Thyroid gland (tissue), 4 donors: Measurements from ENCODE around the gene FICD. TPM values are rescaled to one million over a fixed set of nuclear protein-coding genes. Genes with fewer than 3 reads are reported as not detected.
"Not testable (repeated sequence)": the region's sequence is repeated elsewhere in the genome, so short reads cannot be mapped to it uniquely, and the experiment has no call there.

Experiments
- DNase-seq, 2 donors: peaks; one replicate each; pipeline ENCODE4 v3.0.0-alpha.2; 2019
- H3K27ac ChIP-seq, 3 donors: fragments of 200-600 bp; sonication (generic); 1 replicate in 2 of 3; 2 replicates in 1 of 3; pipeline ENCODE4 v1.5.1; 2016 to 2019; ENCODE audit warnings: mild to moderate bottlenecking in 1 of 3, moderate library complexity in 1 of 3
- H3K27me3 ChIP-seq: fragments of 200-600 bp; sonication (generic); one replicate; pipeline ENCODE4 v1.5.1; 2019
- H3K36me3 ChIP-seq, 2 donors: fragments of 200-600 bp; sonication (generic); one replicate each; pipeline ENCODE4 v1.5.1; 2016 to 2019
- H3K4me1 ChIP-seq, 2 donors: fragments of 200-600 bp; sonication (generic); one replicate each; pipeline ENCODE4 v1.5.1; 2017 to 2019
- H3K4me3 ChIP-seq, 3 donors: fragments of 200-600 bp; sonication (generic); replicated peaks in 1 of 3; 1 replicate in 2 of 3; 2 replicates in 1 of 3; pipeline ENCODE4 v1.5.1; 2016; ENCODE audit warnings: mild to moderate bottlenecking in 1 of 3
- H3K9me3 ChIP-seq: fragments of 200-600 bp; sonication (generic); one replicate; pipeline ENCODE4 v1.5.1; 2017
- CTCF ChIP-seq, 6 experiments: fragments of 200-600 bp in 3 of 6; fragments of 450-650 bp in 3 of 6; sonication (generic) in 3 of 6; IDR thresholded peaks; one replicate each; pipeline ENCODE4 v1.5.1; 2016 to 2019; ENCODE audit warnings: antibody characterized with exemption in 6 of 6, mild to moderate bottlenecking in 2 of 6, inconsistent platforms in 1 of 6, moderate library complexity in 1 of 6
- POLR2A ChIP-seq, 2 donors: fragments of 450-650 bp; IDR thresholded peaks; one replicate each; pipeline ENCODE4 v1.6.1; 2017; ENCODE audit warnings: antibody characterized with exemption in 2 of 2, mild to moderate bottlenecking in 2 of 2, moderate library complexity in 1 of 2
- WGBS, 2 donors: methylation state at CpG; one replicate each; pipeline ENCODE4 v1.1.5; 2017; 5-methylcytosine and 5-hydroxymethylcytosine counted together
- intact Hi-C: fragments of 100-400 bp; cut with DNase I; formaldehyde crosslinking; loops from one replicate; pipeline ENCODE4 v1.15.1; 2023
- total RNA-seq, 4 donors: library from RNA; depleted of rRNA; stranded (reverse); fragments of >200 nt; gene quantifications; one replicate each; pipeline ENCODE4 v1.2.3, GENCODE V29; 2016

Gene FICD
- total RNA-seq, 4 donors from 2014 or later: 7.0 to 16.7 (median 10.5) TPM

- no peaks in the 10 kb centered on the region for H3K36me3 ChIP-seq
- H3K27ac ChIP-seq: no peak overlapping the region
- no peaks in the 10 kb centered on the region for H3K4me1 ChIP-seq
- no peaks in the 10 kb centered on the region for H3K9me3 ChIP-seq
- no peak overlapping the region for H3K4me3 ChIP-seq
- no peaks in the 10 kb centered on the region for H3K27me3 ChIP-seq
- 58 to 64% methylated on average over 11 of the region's 11 CpGs for WGBS, 2 donors
- no peak for TF ChIP-seq CTCF (IDR thresholded peaks at IDR 0.05)
- TF ChIP-seq POLR2A (IDR thresholded peaks at IDR 0.05): no peak
- intact Hi-C loops: no loop called here
- no peak for DNase-seq
These were observed 32.3 kb upstream of the FICD start for GRCh38 chr12:108482717-108483212.

- Histone ChIP-seq H3K27ac (no peak overlapping the region), H3K9me3 (no peaks in the 10 kb centered on the region), H3K4me3 (no peak overlapping the region), H3K27me3 (no peaks in the 10 kb centered on the region), H3K36me3 (no peaks in the 10 kb centered on the region), H3K4me1 (no peaks in the 10 kb centered on the region)
- TF ChIP-seq CTCF (IDR thresholded peaks at IDR 0.05) (no peak), POLR2A (IDR thresholded peaks at IDR 0.05) (no peak)
- DNase-seq: no peak
- WGBS, 2 donors: 63 to 67% methylated on average over 6 of the region's 6 CpGs
- intact Hi-C loops: no loop called here
These were observed 31.6 kb upstream of the FICD start for GRCh38 chr12:108483213-108484059.

- no peaks in the 10 kb centered on the region for H3K9me3 ChIP-seq
- no peak overlapping the region for H3K4me3 ChIP-seq
- DNase-seq: no peak
- H3K36me3 ChIP-seq: no peaks in the 10 kb centered on the region
- H3K27ac ChIP-seq: no peak overlapping the region
- TF ChIP-seq POLR2A (IDR thresholded peaks at IDR 0.05) (no peak), CTCF (IDR thresholded peaks at IDR 0.05) (no peak)
- intact Hi-C loops: no loop called here
- WGBS, 2 donors: 69 to 70% methylated on average over 2 of the region's 2 CpGs
- H3K27me3 ChIP-seq: no peaks in the 10 kb centered on the region
- no peaks in the 10 kb centered on the region for H3K4me1 ChIP-seq
These were observed 30.6 kb upstream of the FICD start for GRCh38 chr12:108484431-108484830.

- H3K27me3 ChIP-seq: no peaks in the 10 kb centered on the region
- H3K27ac ChIP-seq: no peak overlapping the region
- TF ChIP-seq CTCF (IDR thresholded peaks at IDR 0.05) (no peak), POLR2A (IDR thresholded peaks at IDR 0.05) (no peak)
- no peaks in the 10 kb centered on the region for H3K36me3 ChIP-seq
- 72 to 81% methylated on average over 2 of the region's 2 CpGs for WGBS, 2 donors
- no peaks in the 10 kb centered on the region for H3K9me3 ChIP-seq
- no peak for DNase-seq
- intact Hi-C loops: no loop called here
- no peaks in the 10 kb centered on the region for H3K4me1 ChIP-seq
- H3K4me3 ChIP-seq: no peak overlapping the region
These were observed 30.2 kb upstream of the FICD start for GRCh38 chr12:108484845-108485244.

- H3K4me3 ChIP-seq, H3K36me3 ChIP-seq, H3K27ac ChIP-seq, H3K9me3 ChIP-seq, H3K27me3 ChIP-seq, intact Hi-C loops, H3K4me1 ChIP-seq, DNase-seq: not testable (repeated sequence)
- WGBS, 2 donors: 64 to 74% methylated on average over 7 of the region's 7 CpGs
These were observed 29.7 kb upstream of the FICD start for GRCh38 chr12:108485371-108485770.

- H3K4me1 ChIP-seq, H3K9me3 ChIP-seq, intact Hi-C loops, H3K36me3 ChIP-seq, H3K4me3 ChIP-seq, DNase-seq, H3K27ac ChIP-seq, H3K27me3 ChIP-seq: not testable (repeated sequence)
- 96 to 97% methylated on average over 4 of the region's 4 CpGs for WGBS, 2 donors
These were observed 28.0 kb upstream of the FICD start for GRCh38 chr12:108487029-108487428.
